NCI-H2227 treated with DMSO at 0.1 percent for 48 hours (cell line): Measurements from ENCODE around the gene TK1.
"Not testable (repeated sequence)": the region's sequence is repeated elsewhere in the genome, so short reads cannot be mapped to it uniquely, and the experiment has no call there.

Source experiments
- DNase-seq: peaks from one replicate; lab custom pipeline; 2025; lab: John Stamatoyannopoulos, UW

Gene TK1

GRCh38 chr17:78176548-78177025 lies 10.3 kb downstream of the TK1 start:
- DNase-seq, result peak; percentile 26

GRCh38 chr17:78175643-78175981 lies 11.2 kb downstream of the TK1 start:
- no peak for DNase-seq

DNA sequence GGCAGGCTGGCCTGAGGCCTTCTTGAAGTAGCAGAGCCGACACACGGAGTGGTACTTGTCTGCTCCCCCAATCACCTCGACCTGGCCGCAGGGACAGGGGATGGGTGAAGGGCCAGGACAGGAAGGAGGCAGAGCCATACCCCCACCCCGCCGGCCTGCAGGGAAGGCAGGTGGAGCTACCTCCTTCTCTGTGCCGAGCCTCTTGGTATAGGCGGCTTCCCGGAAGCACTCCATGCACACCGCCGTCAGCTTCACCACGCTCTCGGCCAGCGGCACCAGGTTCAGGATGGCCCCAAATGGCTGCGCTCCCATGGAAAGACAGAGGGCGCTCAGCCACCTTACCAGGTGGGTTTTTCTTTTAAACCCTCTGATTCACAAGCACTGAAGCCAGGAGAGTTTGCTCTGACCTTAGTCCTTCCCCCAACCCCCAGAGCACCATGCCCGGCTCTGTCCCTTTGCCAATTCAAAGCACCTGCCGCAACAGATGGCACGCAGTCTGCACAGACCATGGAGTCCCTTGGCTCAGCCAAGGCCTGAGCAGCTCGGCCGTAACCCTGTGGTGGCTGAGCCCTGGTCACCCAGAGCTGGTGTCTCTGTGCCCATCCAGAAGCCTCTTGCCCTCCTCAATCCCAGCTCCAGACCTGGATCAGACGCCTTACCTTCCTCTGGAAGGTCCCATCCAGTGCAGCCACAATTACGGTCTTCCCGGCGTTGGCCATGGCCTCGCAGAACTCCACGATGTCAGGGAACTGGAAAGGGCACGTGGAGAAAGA lies 11.8 kb downstream of the TK1 start:
- no peak for DNase-seq

DNA sequence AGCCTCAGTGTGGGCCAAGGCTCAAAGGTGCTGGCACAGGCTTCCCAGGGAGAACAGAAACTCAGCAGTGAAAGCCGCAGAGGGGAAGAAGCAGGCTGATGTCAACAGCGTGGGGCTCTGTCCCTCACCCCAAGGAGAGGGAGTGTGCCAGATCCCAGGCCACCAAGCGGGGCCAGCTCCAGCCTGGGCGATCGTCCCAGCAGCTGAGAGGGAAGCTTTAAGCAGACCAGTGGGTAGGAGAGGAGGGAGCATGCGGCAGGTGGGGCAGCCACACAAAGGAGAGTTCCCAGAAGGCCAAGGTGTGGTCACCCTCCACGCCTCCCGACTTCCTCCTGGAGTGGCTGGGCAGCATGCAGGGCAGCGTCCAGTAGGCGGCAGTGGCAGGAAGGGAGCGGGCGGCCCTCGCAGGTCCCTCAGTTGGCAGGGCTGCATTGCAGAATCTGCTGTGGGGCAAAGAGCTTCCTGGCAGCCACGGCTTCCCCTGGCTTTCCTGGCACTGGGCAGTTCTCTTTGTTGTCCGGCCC lies 12.4 kb downstream of the TK1 start:
- DNase-seq, result no peak

GRCh38 chr17:78173097-78173715 lies 13.6 kb downstream of the TK1 start:
- DNase-seq, result no peak

DNA sequence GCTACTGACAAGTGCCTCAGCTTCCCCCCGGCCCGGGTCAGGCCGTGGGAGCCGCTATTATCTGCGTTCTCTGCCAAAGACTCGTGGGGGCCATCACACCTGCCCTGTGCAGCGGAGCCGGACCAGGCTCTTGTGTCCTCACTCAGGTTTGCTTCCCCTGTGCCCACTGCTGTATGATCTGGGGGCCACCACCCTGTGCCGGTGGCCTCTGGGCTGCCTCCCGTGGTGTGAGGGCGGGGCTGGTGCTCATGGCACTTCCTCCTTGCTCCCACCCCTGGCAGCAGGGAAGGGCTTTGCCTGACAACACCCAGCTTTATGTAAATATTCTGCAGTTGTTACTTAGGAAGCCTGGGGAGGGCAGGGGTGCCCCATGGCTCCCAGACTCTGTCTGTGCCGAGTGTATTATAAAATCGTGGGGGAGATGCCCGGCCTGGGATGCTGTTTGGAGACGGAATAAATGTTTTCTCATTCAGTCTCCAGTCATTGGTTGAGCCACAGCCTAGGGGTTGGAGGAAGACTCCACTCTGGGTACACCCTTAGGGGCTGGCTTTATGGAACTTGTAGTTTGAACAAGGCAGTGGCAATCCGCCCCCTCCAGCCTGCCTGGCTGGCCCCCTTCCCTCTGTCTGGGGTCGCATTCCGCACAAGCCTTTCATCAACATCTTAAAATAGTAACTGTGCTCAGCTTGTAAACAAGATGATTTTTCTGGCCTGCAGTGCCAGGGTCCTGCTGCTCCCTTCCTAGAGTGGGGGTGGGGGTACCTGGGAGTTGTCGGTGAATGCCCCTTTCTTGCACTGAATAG lies 14.4 kb downstream of the TK1 start:
- DNase-seq, result peak; percentile 8

DNA sequence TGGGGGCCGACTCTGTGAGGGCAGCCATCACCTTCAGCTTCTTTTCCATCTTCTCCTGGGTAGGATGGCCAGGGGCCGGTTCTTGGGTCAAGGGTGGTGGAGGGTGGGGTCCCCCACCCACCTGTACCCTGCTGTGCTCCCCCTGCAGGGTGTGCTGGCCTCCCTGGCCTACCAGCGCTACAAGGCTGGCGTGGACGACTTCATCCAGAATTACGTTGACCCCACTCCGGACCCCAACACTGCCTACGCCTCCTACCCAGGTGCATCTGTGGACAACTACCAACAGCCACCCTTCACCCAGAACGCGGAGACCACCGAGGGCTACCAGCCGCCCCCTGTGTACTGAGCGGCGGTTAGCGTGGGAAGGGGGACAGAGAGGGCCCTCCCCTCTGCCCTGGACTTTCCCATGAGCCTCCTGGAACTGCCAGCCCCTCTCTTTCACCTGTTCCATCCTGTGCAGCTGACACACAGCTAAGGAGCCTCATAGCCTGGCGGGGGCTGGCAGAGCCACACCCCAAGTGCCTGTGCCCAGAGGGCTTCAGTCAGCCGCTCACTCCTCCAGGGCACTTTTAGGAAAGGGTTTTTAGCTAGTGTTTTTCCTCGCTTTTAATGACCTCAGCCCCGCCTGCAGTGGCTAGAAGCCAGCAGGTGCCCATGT lies 15.1 kb downstream of the TK1 start:
- DNase-seq, result not testable (repeated sequence)

DNA sequence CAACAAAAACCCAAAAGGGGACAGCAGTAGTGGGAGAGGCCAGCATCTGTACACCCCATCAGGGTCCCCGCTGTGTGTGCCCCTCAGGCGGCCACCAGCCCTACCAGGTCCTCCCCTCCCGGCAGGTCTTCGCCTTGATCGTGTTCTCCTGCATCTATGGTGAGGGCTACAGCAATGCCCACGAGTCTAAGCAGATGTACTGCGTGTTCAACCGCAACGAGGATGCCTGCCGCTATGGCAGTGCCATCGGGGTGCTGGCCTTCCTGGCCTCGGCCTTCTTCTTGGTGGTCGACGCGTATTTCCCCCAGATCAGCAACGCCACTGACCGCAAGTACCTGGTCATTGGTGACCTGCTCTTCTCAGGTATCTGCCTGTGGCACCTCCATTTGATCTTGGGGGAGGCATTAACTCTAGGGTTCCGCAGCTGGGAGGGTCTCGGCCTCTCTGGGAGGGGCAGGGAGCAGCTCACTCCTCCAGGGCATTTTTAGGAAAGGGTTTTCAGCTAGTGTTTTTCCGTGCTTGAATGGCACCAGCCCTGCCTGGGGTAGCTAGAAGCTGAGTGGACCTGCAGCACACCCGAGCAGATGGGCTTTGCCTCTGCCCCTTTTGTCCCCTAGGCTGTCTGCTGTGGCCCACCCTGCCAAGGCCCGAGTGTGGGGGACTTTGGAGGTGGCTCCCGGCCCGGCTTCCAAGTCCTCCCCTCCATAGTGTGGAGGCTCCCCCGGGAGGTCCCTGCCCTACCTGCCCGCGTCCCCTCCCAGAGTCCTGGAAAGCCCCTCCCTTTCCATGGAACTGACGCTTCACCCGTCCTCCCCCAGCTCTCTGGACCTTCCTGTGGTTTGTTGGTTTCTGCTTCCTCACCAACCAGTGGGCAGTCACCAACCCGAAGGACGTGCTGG lies 15.9 kb downstream of the TK1 start:
- DNase-seq, result no peak

DNA sequence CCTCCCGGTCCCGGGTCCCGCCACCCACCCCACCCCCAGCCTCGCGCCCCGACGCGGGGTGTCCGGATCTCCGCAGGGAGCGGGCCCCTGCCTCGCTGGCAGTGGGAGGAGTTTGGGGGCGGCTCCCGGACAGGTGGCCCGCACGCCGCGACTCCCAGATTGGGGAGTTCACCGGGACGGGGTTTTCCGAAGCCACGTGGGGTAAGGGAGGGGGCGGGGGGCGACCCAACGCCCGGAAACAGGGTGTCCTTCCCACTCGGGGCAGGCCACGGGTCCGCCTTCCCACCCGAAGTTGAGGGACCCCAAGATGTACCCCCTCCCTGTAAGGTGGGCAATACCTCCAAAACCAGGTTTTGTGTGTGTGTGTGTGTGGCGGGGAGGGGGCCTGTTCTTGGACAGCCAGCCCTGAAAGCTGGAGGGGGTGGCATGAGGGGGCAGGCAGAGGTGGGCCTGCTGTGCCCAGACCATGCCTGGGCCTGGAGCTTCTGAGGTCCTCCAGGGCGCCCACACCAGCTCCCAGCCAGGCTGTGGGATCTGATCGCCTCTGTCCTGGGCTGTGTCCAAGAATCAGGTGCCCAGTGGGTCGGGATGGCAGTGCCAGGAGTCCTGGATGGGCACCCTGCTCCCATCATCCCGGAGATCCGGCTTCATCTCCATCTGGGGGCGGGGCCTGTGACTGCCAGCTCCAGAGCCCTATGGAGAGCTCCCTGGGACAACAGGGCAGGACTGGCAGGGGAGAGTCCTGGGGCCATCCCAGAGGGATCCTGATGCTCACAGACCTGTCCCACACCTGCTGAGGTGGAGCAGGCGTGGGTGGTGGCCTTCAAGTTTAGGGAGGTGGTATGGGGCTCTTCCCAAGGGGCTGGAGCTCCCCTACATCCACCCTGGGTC lies 17.7 kb downstream of the TK1 start:
- no peak for DNase-seq

DNA sequence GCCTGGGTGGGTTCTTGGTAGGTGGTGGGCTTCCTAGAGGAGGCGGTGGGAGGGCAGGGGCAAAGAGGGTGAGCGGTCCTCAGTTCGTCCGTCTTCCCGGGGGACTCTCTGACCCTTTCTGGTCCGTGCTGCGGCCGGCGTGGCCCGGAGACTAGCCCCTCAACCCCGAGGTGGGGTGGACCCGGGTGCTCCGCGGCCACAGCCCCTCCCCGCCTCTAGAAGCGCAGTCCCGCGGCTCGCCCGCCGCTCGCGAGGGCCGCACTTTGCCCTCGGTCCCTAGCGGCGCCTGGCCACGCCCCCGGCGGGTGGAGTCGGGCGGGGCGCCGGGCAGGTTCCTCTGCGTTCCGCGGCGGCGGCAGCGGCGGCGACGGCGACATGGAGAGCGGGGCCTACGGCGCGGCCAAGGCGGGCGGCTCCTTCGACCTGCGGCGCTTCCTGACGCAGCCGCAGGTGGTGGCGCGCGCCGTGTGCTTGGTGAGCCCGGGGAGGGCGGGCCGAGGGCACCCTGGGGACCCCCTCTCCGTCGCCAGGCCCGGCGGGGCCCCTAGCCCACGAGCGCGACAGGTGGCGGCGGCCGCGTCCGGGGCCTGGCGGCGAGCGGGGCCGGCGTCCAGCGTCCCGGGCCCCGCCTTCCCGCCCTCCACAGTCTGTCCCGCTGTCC lies 18.5 kb downstream of the TK1 start, which contains the start of gene SYNGR2:
Gene SYNGR2, plus strand, starts transcription at position 340 of the 661 bp plus-strand sequence. Its CDS starts 36 bp downstream, at position 376.
- DNase-seq, result peak; percentile 73

GRCh38 chr17:78166416-78166815 lies 20.4 kb downstream of the TK1 start:
- DNase-seq, result no peak

DNA sequence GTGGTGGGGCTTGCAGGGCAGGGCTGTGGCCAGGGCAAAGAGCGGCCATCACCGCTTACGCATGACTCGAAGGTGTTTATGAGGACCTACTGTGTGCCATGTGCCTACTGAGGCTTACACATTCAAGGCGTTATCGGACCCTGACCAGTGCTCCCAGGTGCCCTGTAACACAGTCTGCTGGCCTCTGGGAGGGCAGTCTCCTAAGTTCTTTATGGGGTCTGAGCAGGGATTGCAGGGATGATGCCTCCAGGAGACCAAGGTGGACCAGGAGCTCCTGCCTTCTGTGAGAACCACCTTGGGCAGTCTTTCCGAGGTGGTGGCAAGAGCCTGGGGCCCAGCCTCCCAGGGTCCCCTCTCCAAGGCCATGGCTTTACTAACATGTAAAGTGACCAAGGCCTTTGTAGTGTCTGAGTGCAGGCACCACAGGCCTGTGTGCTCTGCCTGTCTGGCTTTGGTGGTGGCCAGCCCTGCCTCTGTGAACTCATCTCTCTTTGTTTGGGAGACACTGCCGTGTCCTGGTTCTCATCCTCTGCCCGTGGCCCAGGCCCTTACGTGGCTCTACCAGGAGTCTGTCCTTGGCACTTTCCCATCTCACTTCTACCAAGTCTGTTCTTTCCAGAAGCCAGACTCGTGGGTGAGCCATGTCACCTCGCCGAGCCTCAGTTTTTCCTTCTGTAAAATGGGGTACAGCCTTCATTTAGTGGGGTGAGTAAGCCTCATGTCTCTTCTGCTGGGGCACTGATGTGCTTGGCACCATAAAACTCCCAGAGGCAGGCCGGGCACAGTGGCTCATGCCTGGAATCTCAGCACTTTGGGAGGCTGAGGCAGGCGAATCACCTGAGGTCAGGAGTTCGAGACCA lies 21.9 kb downstream of the TK1 start:
- no peak for DNase-seq

DNA sequence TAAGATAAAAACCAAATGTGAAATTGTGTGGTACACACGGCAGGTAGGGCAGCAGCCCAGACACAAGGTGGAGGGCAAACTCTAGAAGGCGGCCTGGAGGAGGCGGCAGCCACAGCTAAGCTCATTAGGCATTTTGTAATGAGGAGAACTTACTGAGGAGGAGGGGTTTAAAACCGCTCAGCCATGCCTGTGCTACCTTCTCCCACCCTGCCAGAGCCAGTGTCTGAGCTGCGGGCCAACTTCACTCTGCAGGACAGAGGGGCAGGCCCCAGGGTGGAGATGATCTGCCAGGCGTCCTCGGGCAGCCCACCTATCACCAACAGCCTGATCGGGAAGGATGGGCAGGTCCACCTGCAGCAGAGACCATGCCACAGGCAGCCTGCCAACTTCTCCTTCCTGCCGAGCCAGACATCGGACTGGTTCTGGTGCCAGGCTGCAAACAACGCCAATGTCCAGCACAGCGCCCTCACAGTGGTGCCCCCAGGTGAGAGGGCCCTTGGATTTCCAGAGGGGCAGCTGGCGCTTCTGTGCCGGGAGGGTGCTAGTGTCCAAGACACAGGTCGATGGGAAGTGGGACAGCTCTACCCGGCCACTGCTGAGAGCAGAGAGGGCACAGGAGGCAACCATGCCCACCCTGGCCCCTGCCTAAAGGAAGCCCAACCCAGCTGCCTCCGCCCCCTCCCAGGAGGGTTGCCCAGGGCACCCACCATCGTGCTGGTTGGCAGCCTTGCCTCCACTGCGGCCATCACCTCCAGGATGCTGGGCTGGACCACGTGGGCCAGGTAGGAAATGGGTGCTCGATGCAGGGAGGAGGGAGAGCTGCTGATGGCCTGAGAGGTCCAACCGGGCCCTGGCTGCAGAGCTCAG lies 22.7 kb downstream of the TK1 start:
- no peak for DNase-seq

DNA sequence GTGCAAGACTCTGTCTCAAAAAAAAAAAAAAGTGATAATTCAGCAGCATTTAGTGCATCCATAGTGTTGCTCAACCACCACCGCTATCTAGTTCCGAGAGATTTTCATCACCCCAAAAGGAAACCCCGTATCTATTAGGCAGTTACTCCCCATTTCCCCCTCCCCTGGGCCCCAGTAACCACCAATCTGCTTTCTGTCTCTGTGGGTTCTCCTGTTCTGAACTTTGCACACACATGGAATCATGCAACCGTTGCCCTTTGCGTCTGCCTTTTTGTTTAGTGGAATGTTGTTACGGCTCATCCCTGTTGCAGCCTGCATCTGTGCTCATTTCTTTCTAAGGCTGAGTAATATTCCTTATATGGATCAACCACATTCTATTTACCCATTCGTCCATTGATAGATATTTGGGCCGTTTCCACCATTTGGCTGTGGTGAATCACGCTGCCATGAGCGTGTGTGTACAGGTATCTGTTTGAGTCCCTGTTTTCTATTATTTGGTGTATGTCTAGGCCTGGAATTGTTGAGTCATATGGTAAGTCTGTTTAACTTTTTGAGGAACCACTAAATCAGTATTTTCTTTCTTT lies 27.2 kb downstream of the TK1 start:
- DNase-seq, result no peak

- DNase-seq, result no peak
These were observed 31.7 kb downstream of the TK1 start for GRCh38 chr17:78154903-78155811.

- no peak for DNase-seq
These were observed 35.3 kb downstream of the TK1 start for GRCh38 chr17:78151514-78152008.
